Karpas-422 (cell line): Measurements from ENCODE around the gene HSPA8. TPM values are rescaled to one million over a fixed set of nuclear protein-coding genes. Genes with fewer than 3 reads are reported as not detected.
"Not testable (repeated sequence)": the region's sequence is repeated elsewhere in the genome, so short reads cannot be mapped to it uniquely, and the experiment has no call there.

Experiments used
- DNase-seq: peaks from one replicate; pipeline ENCODE4 v3.0.0-alpha.2; 2015
- H2AFZ ChIP-seq: fragments of 200-600 bp; sonication (generic); 2 replicates; pipeline ENCODE4 v1.6.1; 2014; ENCODE audit warnings: antibody characterized with exemption, low read length, mixed read lengths
- H3K27ac ChIP-seq: fragments of 200-600 bp; sonication (generic); 2 replicates; pipeline ENCODE4 v1.5.1; 2014; ENCODE audit warnings: mild to moderate bottlenecking, low read length, moderate library complexity
- H3K27me3 ChIP-seq: fragments of 200-600 bp; sonication (generic); 2 replicates; pipeline ENCODE4 v1.6.1; 2014; ENCODE audit warnings: low read length, mixed read lengths
- H3K36me3 ChIP-seq: fragments of 200-600 bp; sonication (generic); 2 replicates; pipeline ENCODE4 v1.6.1; 2014; ENCODE audit warnings: low read length, mixed read lengths; ENCODE audit not compliant: insufficient read depth
- H3K4me1 ChIP-seq: fragments of 200-600 bp; sonication (generic); 2 replicates; pipeline ENCODE4 v1.6.1; 2014; ENCODE audit warnings: mild to moderate bottlenecking, low read length, mixed read lengths
- H3K4me2 ChIP-seq: fragments of 200-600 bp; sonication (generic); 2 replicates; pipeline ENCODE4 v1.6.1; 2014; ENCODE audit warnings: low read length, low read depth, mild to moderate bottlenecking; ENCODE audit not compliant: poor library complexity, severe bottlenecking
- H3K4me3 ChIP-seq: fragments of 200-600 bp; sonication (generic); 2 replicates; pipeline ENCODE4 v1.5.1; 2014; ENCODE audit warnings: mild to moderate bottlenecking, antibody characterized with exemption, low read length, mixed read lengths
- H3K79me2 ChIP-seq: fragments of 200-600 bp; sonication (generic); 2 replicates; pipeline ENCODE4 v1.6.1; 2014; ENCODE audit warnings: mild to moderate bottlenecking, low read length, mixed read lengths
- H3K9ac ChIP-seq: fragments of 200-600 bp; sonication (generic); 2 replicates; pipeline ENCODE4 v1.6.0; 2014; ENCODE audit warnings: low read length
- H3K9me2 ChIP-seq: fragments of 200-600 bp; sonication (generic), shearing (Covaris generic); replicated peaks from 2 replicates; pipeline ENCODE4 v1.6.0; 2014; ENCODE audit warnings: mild to moderate bottlenecking, low read length, moderate library complexity; ENCODE audit not compliant: insufficient read depth
- H3K9me3 ChIP-seq: fragments of 300-700, 200-600 bp; sonication (generic); 2 replicates; pipeline ENCODE4 v1.6.1; 2014; ENCODE audit warnings: low read length, mixed read lengths
- H4K20me1 ChIP-seq: fragments of 200-600 bp; sonication (generic); 2 replicates; pipeline ENCODE4 v1.6.1; 2014; ENCODE audit warnings: mild to moderate bottlenecking, antibody characterized with exemption, low read length, low read depth; ENCODE audit not compliant: insufficient read depth
- total RNA-seq: library from RNA; depleted of rRNA; stranded (reverse); fragments of >200 nt; shearing (Covaris generic); gene quantifications from 2 replicates; pipeline ENCODE4 v1.2.3, GENCODE V29; 2014; ENCODE audit warnings: low replicate concordance

The HSPA8 gene
- total RNA-seq, 1 experiment from 2014 or later, result 1,725 TPM

- peaks cover 55% of the 10 kb centered on the region for H3K4me1 ChIP-seq
- H3K79me2 ChIP-seq, result peaks cover 23% of the 10 kb centered on the region
- peak overlapping the region; percentile 95 for H3K27ac ChIP-seq
- peak; percentile 46 for DNase-seq
- no peaks in the 10 kb centered on the region for H3K9me2 ChIP-seq
- H3K9ac ChIP-seq, result peak overlapping the region; percentile 98
- peak overlapping the region; percentile 83 for H3K4me3 ChIP-seq
- no peak overlapping the region for H2AFZ ChIP-seq
- H3K27me3 ChIP-seq, result no peaks in the 10 kb centered on the region
- H3K9me3 ChIP-seq, result no peaks in the 10 kb centered on the region
- peaks cover 26% of the 10 kb centered on the region; the same call in 1 of the 2 replicates for H4K20me1 ChIP-seq
- H3K4me2 ChIP-seq, result peak overlapping the region; percentile 85
- H3K36me3 ChIP-seq, result peaks cover 29% of the 10 kb centered on the region
Measured at GRCh38 chr11:123063826-123064657, 2.1 kb upstream of the HSPA8 start.

- H4K20me1 ChIP-seq, result peaks cover 33% of the 10 kb centered on the region; the same call in 1 of the 2 replicates
- no peaks in the 10 kb centered on the region for H3K9me3 ChIP-seq
- DNase-seq, result peak; percentile 85
- peak overlapping the region; percentile 95 for H3K27ac ChIP-seq
- H3K79me2 ChIP-seq, result peaks cover 23% of the 10 kb centered on the region
- peak overlapping the region; percentile 85 for H3K4me2 ChIP-seq
- H3K36me3 ChIP-seq, result peaks cover 37% of the 10 kb centered on the region
- peaks cover 49% of the 10 kb centered on the region for H3K4me1 ChIP-seq
- no peaks in the 10 kb centered on the region for H3K27me3 ChIP-seq
- H3K9me2 ChIP-seq, result no peaks in the 10 kb centered on the region
- H3K9ac ChIP-seq, result peak overlapping the region; percentile 98
- peak overlapping the region; percentile 83 for H3K4me3 ChIP-seq
- H2AFZ ChIP-seq, result no peak overlapping the region
Measured at GRCh38 chr11:123062892-123063825, 1.2 kb upstream of the HSPA8 start.

GRCh38 chr11:123062158-123062891, 389 bp upstream of the HSPA8 start:
- Histone ChIP-seq H3K27me3 (no peaks in the 10 kb centered on the region), H2AFZ (no peak overlapping the region), H3K36me3 (peaks cover 44% of the 10 kb centered on the region), H3K9ac (peak overlapping the region; percentile 98), H3K4me2 (peak overlapping the region; percentile 87), H3K79me2 (peaks cover 23% of the 10 kb centered on the region), H3K4me3 (peak overlapping the region; percentile 87), H4K20me1 (peaks cover 36% of the 10 kb centered on the region; the same call in 1 of the 2 replicates), H3K27ac (peak overlapping the region; percentile 95), H3K9me2 (no peaks in the 10 kb centered on the region), H3K4me1 (peaks cover 49% of the 10 kb centered on the region), H3K9me3 (no peaks in the 10 kb centered on the region)
- peak; percentile 97 for DNase-seq

- Histone ChIP-seq H4K20me1 (peaks cover 39% of the 10 kb centered on the region; the same call in 1 of the 2 replicates), H3K9me2 (no peaks in the 10 kb centered on the region), H3K9me3 (no peaks in the 10 kb centered on the region), H3K4me1 (peaks cover 42% of the 10 kb centered on the region), H3K79me2 (peaks cover 23% of the 10 kb centered on the region), H3K27ac (peak overlapping the region; percentile 95), H2AFZ (no peak overlapping the region), H3K4me3 (peak overlapping the region; percentile 87), H3K27me3 (no peaks in the 10 kb centered on the region), H3K9ac (peak overlapping the region; percentile 98), H3K36me3 (peaks cover 49% of the 10 kb centered on the region), H3K4me2 (peak overlapping the region; percentile 87)
- DNase-seq, result peak; percentile 63
Measured at GRCh38 chr11:123060277-123061000, 1.5 kb downstream of the HSPA8 start.

- Histone ChIP-seq H3K79me2 (peaks cover 23% of the 10 kb centered on the region), H3K4me2 (peak overlapping the region; percentile 87), H3K4me1 (peaks cover 30% of the 10 kb centered on the region), H3K27ac (peak overlapping the region; percentile 95), H4K20me1 (peaks cover 39% of the 10 kb centered on the region; the same call in 1 of the 2 replicates), H3K36me3 (peaks cover 49% of the 10 kb centered on the region), H3K4me3 (peak overlapping the region; percentile 87)
- H3K9me2 ChIP-seq, H3K27me3 ChIP-seq, H2AFZ ChIP-seq, H3K9ac ChIP-seq, H3K9me3 ChIP-seq: not testable (repeated sequence)
- DNase-seq, result peak; percentile 50
Measured at GRCh38 chr11:123059041-123059920, 2.7 kb downstream of the HSPA8 start.

- Histone ChIP-seq H3K27me3 (no peaks in the 10 kb centered on the region), H3K9me3 (no peaks in the 10 kb centered on the region), H3K4me2 (no peak overlapping the region), H3K36me3 (peaks cover 49% of the 10 kb centered on the region), H3K9me2 (no peaks in the 10 kb centered on the region), H4K20me1 (peaks cover 39% of the 10 kb centered on the region; the same call in 1 of the 2 replicates), H3K27ac (peak overlapping the region; percentile 13; the same call in 1 of the 2 replicates), H3K4me3 (no peak overlapping the region), H3K79me2 (peaks cover 12% of the 10 kb centered on the region), H3K9ac (no peak overlapping the region), H2AFZ (no peak overlapping the region), H3K4me1 (peaks cover 19% of the 10 kb centered on the region)
- peak; percentile 50 for DNase-seq
Measured at GRCh38 chr11:123057661-123058305, 4.2 kb downstream of the HSPA8 start.
